WTC11 (cell line): ENCODE measurements around the gene ATP2C1. TPM values are rescaled to one million over a fixed set of nuclear protein-coding genes. Genes with fewer than 3 reads are reported as not detected.

Experiments used
- ATAC-seq: fragments of 200-7000 bp; cut with Tn5 transposase; 2 replicates; pipeline ENCODE4 v1.10.0; 2021; ENCODE audit warnings: mild to moderate bottlenecking, moderate library complexity
- CTCF ChIA-PET: fragments of 300-600 bp; sonication (Branson Sonifier 250); formaldehyde crosslinking; loops from one replicate; lab custom pipeline; 2021; ENCODE audit warnings: antibody characterized with exemption; lab: Charles Lee
- POLR2A ChIA-PET: fragments of 350-600 bp; sonication (Branson Sonifier 250); formaldehyde crosslinking; loops from one replicate; lab custom pipeline; 2021; ENCODE audit warnings: antibody characterized with exemption; lab: Charles Lee
- DNase-seq: peaks from one replicate; pipeline ENCODE4 v3.0.0; 2021; ENCODE audit warnings: low spot score
- H3K27ac Mint-ChIP-seq: 2 replicates; pipeline ENCODE4 v1.8.0; 2021; ENCODE audit warnings: mixed read lengths
- H3K27me3 Mint-ChIP-seq: 2 replicates; pipeline ENCODE4 v1.8.0; 2021; ENCODE audit warnings: low read depth, mild to moderate bottlenecking, moderate library complexity, mixed read lengths
- H3K36me3 Mint-ChIP-seq: 2 replicates; pipeline ENCODE4 v1.8.0; 2021; ENCODE audit warnings: mixed read lengths
- H3K4me1 Mint-ChIP-seq: 2 replicates; pipeline ENCODE4 v1.8.0; 2022; ENCODE audit warnings: mixed read lengths
- H3K4me3 Mint-ChIP-seq: 2 replicates; pipeline ENCODE4 v1.8.0; 2021; ENCODE audit warnings: mild to moderate bottlenecking, moderate library complexity, mixed read lengths
- H3K9me3 Mint-ChIP-seq: 2 replicates; pipeline ENCODE4 v1.8.0; 2021; ENCODE audit warnings: mixed read lengths
- ATF3 ChIP-seq: sonication (generic); formaldehyde crosslinking; conservative IDR thresholded peaks from 2 replicates; pipeline ENCODE4 v1.8.1; 2022; ENCODE audit warnings: mild to moderate bottlenecking, missing genetic modification reagents
- ATF6 ChIP-seq: sonication (generic); formaldehyde crosslinking; IDR thresholded peaks from 2 replicates; pipeline ENCODE4 v1.8.1; 2023; ENCODE audit warnings: mild to moderate bottlenecking, missing genetic modification reagents
- E2F4 ChIP-seq: sonication (generic); formaldehyde crosslinking; IDR thresholded peaks from 2 replicates; pipeline ENCODE4 v1.8.1; 2022; ENCODE audit warnings: low read depth, mild to moderate bottlenecking, moderate library complexity, missing genetic modification reagents, borderline replicate concordance
- E2F5 ChIP-seq: sonication (generic); formaldehyde crosslinking; IDR thresholded peaks from 2 replicates; pipeline ENCODE4 v1.8.1; 2022; ENCODE audit warnings: mild to moderate bottlenecking, moderate library complexity, missing genetic modification reagents
- ERG ChIP-seq: fragments of 250-450 bp; sonication (Bioruptor Pico); IDR thresholded peaks from 2 replicates; pipeline ENCODE4 v1.8.0; 2021; ENCODE audit warnings: mild to moderate bottlenecking
- ESRRA ChIP-seq: sonication (generic); formaldehyde crosslinking; IDR thresholded peaks from 2 replicates; pipeline ENCODE4 v1.8.1; 2022; ENCODE audit warnings: mild to moderate bottlenecking, missing genetic modification reagents, borderline replicate concordance
- FOXJ3 ChIP-seq: sonication (generic); formaldehyde crosslinking; IDR thresholded peaks from 2 replicates; pipeline ENCODE4 v1.9.0; 2021; ENCODE audit warnings: missing genetic modification reagents, mild to moderate bottlenecking, borderline replicate concordance
- FOXK1 ChIP-seq: sonication (generic); formaldehyde crosslinking; IDR thresholded peaks from 2 replicates; pipeline ENCODE4 v1.8.0; 2022; ENCODE audit warnings: mild to moderate bottlenecking, moderate library complexity, missing genetic modification reagents
- GTF2I ChIP-seq: fragments of 250-450 bp; sonication (Bioruptor Pico); conservative IDR thresholded peaks from 2 replicates; pipeline ENCODE4 v1.4.0; 2021; ENCODE audit warnings: mild to moderate bottlenecking
- HMGA2 ChIP-seq: fragments of 250-450 bp; sonication (Bioruptor Pico); IDR thresholded peaks from 2 replicates; pipeline ENCODE4 v1.4.0; 2021; ENCODE audit warnings: mild to moderate bottlenecking, moderate library complexity
- IRF1 ChIP-seq: sonication (generic); formaldehyde crosslinking; IDR thresholded peaks from 2 replicates; pipeline ENCODE4 v1.8.0; 2023; ENCODE audit warnings: missing genetic modification reagents
- KAT7 ChIP-seq: sonication (generic); formaldehyde crosslinking; IDR thresholded peaks from 2 replicates; pipeline ENCODE4 v1.8.1; 2023; ENCODE audit warnings: missing genetic modification reagents, mild to moderate bottlenecking, borderline replicate concordance
- MXD4 ChIP-seq: fragments of 250-450 bp; sonication (Bioruptor Pico); IDR thresholded peaks from 2 replicates; pipeline ENCODE4 v1.8.0; 2021; ENCODE audit warnings: mild to moderate bottlenecking, moderate library complexity, borderline replicate concordance
- RELA ChIP-seq: sonication (generic); formaldehyde crosslinking; IDR thresholded peaks from 2 replicates; pipeline ENCODE4 v1.8.1; 2022; ENCODE audit warnings: missing genetic modification reagents, mild to moderate bottlenecking, borderline replicate concordance
- SMAD4 ChIP-seq: sonication (generic); formaldehyde crosslinking; IDR thresholded peaks from 2 replicates; pipeline ENCODE4 v1.8.0; 2022; ENCODE audit warnings: mild to moderate bottlenecking, missing genetic modification reagents
- TCF7 ChIP-seq: sonication (generic); formaldehyde crosslinking; IDR thresholded peaks from 2 replicates; pipeline ENCODE4 v1.8.0; 2022; ENCODE audit warnings: mild to moderate bottlenecking, low read depth, missing genetic modification reagents, moderate library complexity
- TEAD4 ChIP-seq: sonication (generic); formaldehyde crosslinking; IDR thresholded peaks from 2 replicates; pipeline ENCODE4 v1.8.0; 2022; ENCODE audit warnings: mild to moderate bottlenecking, missing genetic modification reagents
- ZNF121 ChIP-seq: sonication (generic); formaldehyde crosslinking; IDR thresholded peaks from 2 replicates; pipeline ENCODE4 v1.8.0; 2023; ENCODE audit warnings: missing genetic modification reagents
- ZNF281 ChIP-seq: sonication (generic); formaldehyde crosslinking; IDR thresholded peaks from 2 replicates; pipeline ENCODE4 v1.8.0; 2023; ENCODE audit warnings: mild to moderate bottlenecking, missing genetic modification reagents
- ZNF423 ChIP-seq: fragments of 250-450 bp; sonication (Bioruptor Pico); IDR thresholded peaks from 2 replicates; pipeline ENCODE4 v2.1.2; 2022; ENCODE audit warnings: mild to moderate bottlenecking, moderate library complexity
- ZNF512 ChIP-seq: sonication (generic); formaldehyde crosslinking; IDR thresholded peaks from 2 replicates; pipeline ENCODE4 v1.8.1; 2022; ENCODE audit warnings: missing genetic modification reagents, borderline replicate concordance
- ZSCAN18 ChIP-seq: fragments of 250-450 bp; sonication (Bioruptor Pico); IDR thresholded peaks from 2 replicates; pipeline ENCODE4 v2.1.2; 2022; ENCODE audit warnings: mild to moderate bottlenecking, moderate library complexity
- total RNA-seq: library from RNA; stranded (reverse); gene quantifications from 3 replicates; pipeline ENCODE4 v1.2.3, GENCODE V29; 2021

ATP2C1 gene
- total RNA-seq, 1 experiment from 2014 or later = 62.5 TPM

GRCh38 chr3:130850044-130850797 lies 43.7 kb upstream of the ATP2C1 start:
- Mint-ChIP-seq H3K27me3 (peaks cover 3% of the 10 kb centered on the region; the same call in 1 of the 2 replicates), H3K27ac (no peak overlapping the region; the same call in 1 of the 2 replicates), H3K36me3 (no peaks in the 10 kb centered on the region), H3K4me3 (no peak overlapping the region), H3K9me3 (no peaks in the 10 kb centered on the region), H3K4me1 (peaks cover 42% of the 10 kb centered on the region)
- CTCF ChIA-PET = interaction anchor here (1.4 to 2.4 kb wide), 2 partner anchors 43 to 91 kb away, joined by 6 to 10 read pairs; partner anchors contain the start of gene ATP2C1
- DNase-seq = no peak
- POLR2A ChIA-PET = interaction anchor here (1.6 kb wide), 1 partner anchor 44 kb away, joined by 6 read pairs; the partner anchor contains the start of gene ATP2C1
- ATAC-seq = no peak
- TF ChIP-seq E2F5 (CRISPR knock-in tag) = no peak
- TF ChIP-seq FOXJ3 (CRISPR knock-in tag) = no peak
- TF ChIP-seq ESRRA (CRISPR knock-in tag) = no peak
- TF ChIP-seq KAT7 (CRISPR knock-in tag) = no peak
- no peak for TF ChIP-seq FOXK1
- no peak for TF ChIP-seq TCF7 (CRISPR knock-in tag)
- TF ChIP-seq ZNF281 (CRISPR knock-in tag) = no peak
- no peak for TF ChIP-seq ZNF512

- no peaks in the 10 kb centered on the region for H3K36me3 Mint-ChIP-seq
- ATAC-seq = no peak
- H3K4me3 Mint-ChIP-seq = no peak overlapping the region
- POLR2A ChIA-PET = no interaction called here
- CTCF ChIA-PET = interaction anchor here (1.4 to 2.4 kb wide), 2 partner anchors 43 to 91 kb away, joined by 6 to 10 read pairs; partner anchors contain the start of gene ATP2C1
- H3K4me1 Mint-ChIP-seq = peaks cover 36% of the 10 kb centered on the region
- peaks cover 3% of the 10 kb centered on the region; the same call in 1 of the 2 replicates for H3K27me3 Mint-ChIP-seq
- H3K9me3 Mint-ChIP-seq = no peaks in the 10 kb centered on the region
- H3K27ac Mint-ChIP-seq = no peak overlapping the region
- DNase-seq = no peak
- no peak for TF ChIP-seq E2F4 (CRISPR knock-in tag)
- TF ChIP-seq ERG (CRISPR knock-in tag) = no peak
- no peak for TF ChIP-seq GTF2I
- no peak for TF ChIP-seq ZNF423 (CRISPR knock-in tag)
- no peak for TF ChIP-seq IRF1
- TF ChIP-seq RELA (CRISPR knock-in tag) = no peak
- TF ChIP-seq TEAD4 = no peak
- TF ChIP-seq ZSCAN18 (CRISPR knock-in tag) = no peak
- no peak for TF ChIP-seq MXD4 (CRISPR knock-in tag)
- TF ChIP-seq ATF3 = no peak
- no peak for TF ChIP-seq ATF6 (CRISPR knock-in tag)
- TF ChIP-seq SMAD4 (CRISPR knock-in tag) = no peak
- no peak for TF ChIP-seq HMGA2 (CRISPR knock-in tag)
- TF ChIP-seq ZNF121 (CRISPR knock-in tag) = no peak
Measured at GRCh38 chr3:130850843-130851242, 43.0 kb upstream of the ATP2C1 start.
